Fibroblast of pulmonary artery (primary cell): ENCODE measurements around the gene GALT.

Experiments
- DNase-seq: peaks from one replicate; pipeline ENCODE4 v3.0.0-alpha.2; 2010; ENCODE audit warnings: low read depth
- H3K4me3 ChIP-seq: replicated peaks from 2 replicates; pipeline ENCODE4 v1.5.1; 2011; ENCODE audit warnings: low read depth, mild to moderate bottlenecking, control low read depth, low read length, moderate library complexity
- CTCF ChIP-seq: IDR thresholded peaks from 2 replicates; pipeline ENCODE4 v1.5.1; 2011; ENCODE audit warnings: mild to moderate bottlenecking, control low read depth, low read length, inconsistent platforms; ENCODE audit errors: missing control alignments

GALT gene

DNA sequence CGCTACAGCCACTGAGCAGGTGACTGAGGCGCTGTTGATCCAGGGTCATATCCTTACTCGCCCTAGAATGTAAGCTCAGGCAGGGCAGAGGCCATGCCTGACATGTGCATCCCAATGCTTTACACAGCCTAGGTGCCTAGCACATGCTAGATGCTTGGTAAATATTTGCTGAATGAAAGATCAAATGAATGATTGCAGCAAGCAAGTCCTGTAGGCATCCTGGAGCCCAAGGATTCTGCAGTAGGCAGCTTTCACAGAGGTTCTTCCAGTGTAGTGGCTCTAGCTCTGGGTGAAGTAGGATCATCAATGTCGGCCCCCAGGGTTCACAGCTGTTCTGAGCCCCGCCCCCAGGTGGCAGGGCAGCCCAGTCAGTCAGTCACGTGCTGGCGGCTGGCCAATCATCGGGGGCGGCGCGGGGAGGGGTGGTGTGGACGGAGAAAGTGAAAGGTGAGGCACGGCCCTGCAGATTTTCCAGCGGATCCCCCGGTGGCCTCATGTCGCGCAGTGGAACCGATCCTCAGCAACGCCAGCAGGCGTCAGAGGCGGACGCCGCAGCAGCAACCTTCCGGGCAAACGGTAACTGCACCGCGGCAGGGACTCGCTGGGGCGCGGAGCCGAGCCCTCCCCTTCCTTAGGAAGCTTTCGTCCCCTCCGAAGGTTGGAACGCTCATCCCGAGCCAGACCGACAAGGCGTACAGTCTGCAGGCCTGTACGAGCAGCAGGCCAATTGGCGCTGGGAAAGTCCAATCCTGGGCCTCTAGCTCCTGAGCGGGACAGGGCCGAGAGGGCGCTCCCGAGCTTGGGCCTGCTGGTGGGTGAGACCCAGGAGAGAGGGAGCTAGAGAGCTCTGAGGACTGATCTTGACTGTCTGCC, at the start of gene GALT:
Gene GALT (plus strand): TSS at position 465 of the 873 bp plus-strand sequence. CDS start 30 bp downstream, at position 495.
- peak; percentile 54 for TF ChIP-seq CTCF
- H3K4me3 ChIP-seq, result peak within 1 kb of the TSS; percentile 73
- DNase-seq, result peak; percentile 85

DNA sequence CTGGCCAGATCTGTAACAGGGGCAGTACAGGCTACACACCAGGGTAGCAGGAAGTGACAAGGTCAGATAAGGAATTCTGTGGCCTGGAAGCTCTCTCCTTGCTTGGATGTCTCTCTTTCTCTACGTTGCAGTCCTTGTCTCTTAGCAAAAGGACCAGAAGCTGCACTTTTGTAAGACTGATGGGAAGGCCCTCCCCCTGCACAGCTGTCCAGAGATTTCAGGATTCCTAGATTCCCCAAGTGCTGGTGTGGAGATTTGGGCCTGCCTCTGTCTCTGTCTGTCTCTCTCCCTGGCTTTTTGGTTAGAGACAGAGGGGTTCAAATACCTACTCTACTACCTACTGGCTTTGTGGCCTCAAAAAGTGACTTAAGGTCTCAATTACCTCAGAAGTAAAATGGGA, 46.9 kb upstream of the GALT start:
- no peak overlapping the region for H3K4me3 ChIP-seq
- no peak for TF ChIP-seq CTCF
- no peak for DNase-seq

DNA sequence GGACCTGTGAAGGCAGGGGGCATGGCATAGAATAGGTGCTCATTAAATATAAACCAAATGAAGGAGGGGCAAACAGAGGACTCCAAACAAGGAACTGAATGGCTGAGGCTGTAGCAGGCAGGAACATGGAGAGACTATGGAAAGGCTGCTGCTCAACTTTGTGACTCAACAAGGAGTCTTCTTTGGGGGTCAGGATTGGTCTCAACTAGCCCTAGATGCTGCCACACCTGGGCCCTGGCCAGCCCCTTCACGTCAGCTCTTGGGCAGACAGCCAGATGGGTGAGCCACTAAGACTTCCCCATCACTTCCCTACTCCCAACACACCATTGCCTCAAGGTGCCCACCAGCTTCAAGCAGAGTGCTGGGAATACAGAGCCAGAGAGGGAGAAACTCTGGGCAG, 45.6 kb upstream of the GALT start:
- DNase-seq, result no peak
- no peak overlapping the region for H3K4me3 ChIP-seq
- no peak for TF ChIP-seq CTCF

GRCh38 chr9:34601937-34602573, 44.4 kb upstream of the GALT start:
- DNase-seq, result no peak
- no peak overlapping the region for H3K4me3 ChIP-seq
- no peak for TF ChIP-seq CTCF

GRCh38 chr9:34603610-34604231, 42.8 kb upstream of the GALT start:
- peak; percentile 96 for TF ChIP-seq CTCF
- peak; percentile 79 for DNase-seq
- H3K4me3 ChIP-seq, result no peak overlapping the region

- DNase-seq, result no peak
- no peak overlapping the region for H3K4me3 ChIP-seq
- TF ChIP-seq CTCF, result no peak
These were observed 40.3 kb upstream of the GALT start for GRCh38 chr9:34606190-34606589.
